Lower lobe of right lung (tissue), 2 donors: ENCODE results near the gene GPATCH3. TPM values are rescaled to one million over a fixed set of nuclear protein-coding genes. Genes with fewer than 3 reads are reported as not detected.

Source experiments
- ATAC-seq, 2 donors: fragments of 200-7000 bp; cut with Tn5 transposase; one replicate each; pipeline ENCODE4 v1.9.1; 2020 to 2022; ENCODE audit warnings: mild to moderate bottlenecking in 2 of 2, moderate library complexity in 2 of 2
- DNase-seq: peaks from one replicate; pipeline ENCODE4 v3.0.0-alpha.2; 2020
- H3K27ac ChIP-seq: fragments of 200-600 bp; one replicate; pipeline ENCODE4 v1.8.0; 2022
- H3K27me3 ChIP-seq: fragments of 200-600 bp; one replicate; pipeline ENCODE4 v1.8.0; 2022; ENCODE audit warnings: low read depth
- H3K36me3 ChIP-seq: fragments of 200-600 bp; one replicate; pipeline ENCODE4 v1.8.0; 2022; ENCODE audit warnings: mild to moderate bottlenecking
- H3K4me1 ChIP-seq: fragments of 200-600 bp; one replicate; pipeline ENCODE4 v1.8.0; 2022
- H3K4me3 ChIP-seq: fragments of 200-600 bp; one replicate; pipeline ENCODE4 v1.8.0; 2022; ENCODE audit warnings: mild to moderate bottlenecking
- H3K9me3 ChIP-seq: fragments of 200-600 bp; one replicate; pipeline ENCODE4 v1.8.0; 2022
- intact Hi-C: fragments of 100-400 bp; cut with DNase I; formaldehyde crosslinking; loops from one replicate; pipeline ENCODE4 v1.11.0; 2022
- total RNA-seq: library from RNA; stranded (reverse); fragmentation: NEBNext Ultra II Directional; extraction: Animal tissue kit (Norgen Biotek cat#: 25700); gene quantifications from one replicate; pipeline ENCODE4 v1.2.1, GENCODE V29; 2021
- TF ChIP-seq, protein P1 (sequence below): fragments of 200-600 bp; IDR thresholded peaks from one replicate; pipeline ENCODE4 v1.8.0; 2022; ENCODE audit warnings: antibody characterized with exemption, mild to moderate bottlenecking
- donor health status: DM: no; HTN: yes; CAD: no; lungs with severe emphysema.

GPATCH3 gene
- total RNA-seq, 1 donor from 2014 or later: 16.1 TPM

- no peaks in the 10 kb centered on the region for H3K9me3 ChIP-seq
- no peak overlapping the region for H3K4me3 ChIP-seq
- peaks cover 9% of the 10 kb centered on the region for H3K4me1 ChIP-seq
- no peaks in the 10 kb centered on the region for H3K27me3 ChIP-seq
- peaks cover 78% of the 10 kb centered on the region for H3K36me3 ChIP-seq
- peak overlapping the region; percentile 18 for H3K27ac ChIP-seq
- TF ChIP-seq, protein P1, sequence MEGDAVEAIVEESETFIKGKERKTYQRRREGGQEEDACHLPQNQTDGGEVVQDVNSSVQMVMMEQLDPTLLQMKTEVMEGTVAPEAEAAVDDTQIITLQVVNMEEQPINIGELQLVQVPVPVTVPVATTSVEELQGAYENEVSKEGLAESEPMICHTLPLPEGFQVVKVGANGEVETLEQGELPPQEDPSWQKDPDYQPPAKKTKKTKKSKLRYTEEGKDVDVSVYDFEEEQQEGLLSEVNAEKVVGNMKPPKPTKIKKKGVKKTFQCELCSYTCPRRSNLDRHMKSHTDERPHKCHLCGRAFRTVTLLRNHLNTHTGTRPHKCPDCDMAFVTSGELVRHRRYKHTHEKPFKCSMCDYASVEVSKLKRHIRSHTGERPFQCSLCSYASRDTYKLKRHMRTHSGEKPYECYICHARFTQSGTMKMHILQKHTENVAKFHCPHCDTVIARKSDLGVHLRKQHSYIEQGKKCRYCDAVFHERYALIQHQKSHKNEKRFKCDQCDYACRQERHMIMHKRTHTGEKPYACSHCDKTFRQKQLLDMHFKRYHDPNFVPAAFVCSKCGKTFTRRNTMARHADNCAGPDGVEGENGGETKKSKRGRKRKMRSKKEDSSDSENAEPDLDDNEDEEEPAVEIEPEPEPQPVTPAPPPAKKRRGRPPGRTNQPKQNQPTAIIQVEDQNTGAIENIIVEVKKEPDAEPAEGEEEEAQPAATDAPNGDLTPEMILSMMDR: no peak
- DNase-seq: peak; percentile 59
- intact Hi-C loops: no loop called here
- ATAC-seq: no peak
These were observed 55.7 kb downstream of the GPATCH3 start for GRCh38 chr1:26844424-26845196.

Other genes with a start within 250 kb of the GPATCH3 start
- 72.4 TPM for gene ARID1A, start 204.5 kb downstream of the GPATCH3 start, total RNA-seq
- 20.3 TPM for gene PIGV, start 112.5 kb downstream of the GPATCH3 start, total RNA-seq
- 29.1 TPM for gene ZDHHC18, start 73.8 kb downstream of the GPATCH3 start, total RNA-seq
- 47.5 TPM for gene SFN, start 37.3 kb downstream of the GPATCH3 start, total RNA-seq
- 25.9 TPM for gene GPN2, start 10.2 kb downstream of the GPATCH3 start, total RNA-seq
- 2.2 TPM for gene NR0B2, start 13.5 kb upstream of the GPATCH3 start, total RNA-seq
- 56.7 TPM for gene NUDC, start 21.3 kb upstream of the GPATCH3 start, total RNA-seq
- 8.1 TPM for gene KDF1, start 60.0 kb upstream of the GPATCH3 start, total RNA-seq
- gene TRNP1, start 93.2 kb upstream of the GPATCH3 start, total RNA-seq: 15.3 TPM
- 21.1 TPM for gene TENT5B, start 112.4 kb upstream of the GPATCH3 start, total RNA-seq